MCF 10A (cell line): ENCODE results near the gene SCYGR1. TPM values are rescaled to one million over a fixed set of nuclear protein-coding genes. Genes with fewer than 3 reads are reported as not detected.

Experiments used
- BruUV-seq: library from RNA; stranded (reverse); fragments of 400-500 nt; replicated peaks from 2 replicates; lab custom pipeline; 2021; lab: Mats Ljungman, UMichigan
- CTCF ChIA-PET: fragments of 300-600 bp; sonication (Branson Sonifier 250); formaldehyde crosslinking; extraction: SDS; loops from one replicate; lab custom pipeline; 2021; ENCODE audit warnings: antibody characterized with exemption, inconsistent platforms; lab: Yijun Ruan, JAX
- POLR2A ChIA-PET: fragments of 300-600, 350-650 bp; sonication (Branson Sonifier 250); formaldehyde crosslinking; extraction: SDS; loops from one replicate; lab custom pipeline; 2020; ENCODE audit warnings: antibody characterized with exemption, inconsistent platforms; lab: Yijun Ruan, JAX
- DNase-seq: peaks from one replicate; pipeline ENCODE4 v3.0.0-alpha.2; 2018; ENCODE audit not compliant: unreplicated experiment
- H3K27ac Mint-ChIP-seq: one replicate; pipeline ENCODE4 v1.8.0; 2022; ENCODE audit warnings: mild to moderate bottlenecking, low read depth, mixed read lengths; ENCODE audit not compliant: unreplicated experiment
- H3K27me3 Mint-ChIP-seq: one replicate; pipeline ENCODE4 v1.8.0; 2022; ENCODE audit warnings: mixed read lengths; ENCODE audit not compliant: insufficient read depth, unreplicated experiment
- H3K36me3 Mint-ChIP-seq: one replicate; pipeline ENCODE4 v1.8.0; 2022; ENCODE audit warnings: mild to moderate bottlenecking, moderate library complexity, mixed read lengths; ENCODE audit not compliant: insufficient read depth, unreplicated experiment
- H3K4me1 Mint-ChIP-seq: one replicate; pipeline ENCODE4 v1.8.0; 2022; ENCODE audit warnings: mixed read lengths; ENCODE audit not compliant: insufficient read depth, unreplicated experiment
- H3K4me3 Mint-ChIP-seq: one replicate; pipeline ENCODE4 v1.8.0; 2022; ENCODE audit warnings: mild to moderate bottlenecking, moderate library complexity, mixed read lengths; ENCODE audit not compliant: unreplicated experiment
- H3K9me3 Mint-ChIP-seq: one replicate; pipeline ENCODE4 v1.8.0; 2022; ENCODE audit warnings: mixed read lengths; ENCODE audit not compliant: unreplicated experiment
- intact Hi-C: fragments of 100-400 bp; cut with micrococcal nuclease; formaldehyde crosslinking; loops from 2 replicates; pipeline ENCODE4 v1.14.1; 2022
- total RNA-seq: library from RNA; stranded (reverse); gene quantifications from 2 replicates; pipeline ENCODE4 v1.2.3, GENCODE V29; 2022
- TF ChIP-seq, protein P1 (sequence below): fragments of 200-600 bp; IDR thresholded peaks from one replicate; pipeline ENCODE4 v1.8.0; 2022; ENCODE audit warnings: antibody characterized with exemption, mild to moderate bottlenecking; ENCODE audit not compliant: unreplicated experiment

SCYGR1 gene
- total RNA-seq, 1 experiment from 2014 or later: not detected

- BruUV-seq: no TSS peak
- intact Hi-C loops: no loop called here
- H3K36me3 Mint-ChIP-seq: peaks cover 61% of the 10 kb centered on the region
- DNase-seq: no peak
- no peak overlapping the region for H3K27ac Mint-ChIP-seq
- no peaks in the 10 kb centered on the region for H3K4me1 Mint-ChIP-seq
- ChIA-PET CTCF (no interaction called here), POLR2A (no interaction called here)
- TF ChIP-seq, protein P1, sequence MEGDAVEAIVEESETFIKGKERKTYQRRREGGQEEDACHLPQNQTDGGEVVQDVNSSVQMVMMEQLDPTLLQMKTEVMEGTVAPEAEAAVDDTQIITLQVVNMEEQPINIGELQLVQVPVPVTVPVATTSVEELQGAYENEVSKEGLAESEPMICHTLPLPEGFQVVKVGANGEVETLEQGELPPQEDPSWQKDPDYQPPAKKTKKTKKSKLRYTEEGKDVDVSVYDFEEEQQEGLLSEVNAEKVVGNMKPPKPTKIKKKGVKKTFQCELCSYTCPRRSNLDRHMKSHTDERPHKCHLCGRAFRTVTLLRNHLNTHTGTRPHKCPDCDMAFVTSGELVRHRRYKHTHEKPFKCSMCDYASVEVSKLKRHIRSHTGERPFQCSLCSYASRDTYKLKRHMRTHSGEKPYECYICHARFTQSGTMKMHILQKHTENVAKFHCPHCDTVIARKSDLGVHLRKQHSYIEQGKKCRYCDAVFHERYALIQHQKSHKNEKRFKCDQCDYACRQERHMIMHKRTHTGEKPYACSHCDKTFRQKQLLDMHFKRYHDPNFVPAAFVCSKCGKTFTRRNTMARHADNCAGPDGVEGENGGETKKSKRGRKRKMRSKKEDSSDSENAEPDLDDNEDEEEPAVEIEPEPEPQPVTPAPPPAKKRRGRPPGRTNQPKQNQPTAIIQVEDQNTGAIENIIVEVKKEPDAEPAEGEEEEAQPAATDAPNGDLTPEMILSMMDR: no peak
- H3K9me3 Mint-ChIP-seq: no peaks in the 10 kb centered on the region
- no peak overlapping the region for H3K4me3 Mint-ChIP-seq
- no peaks in the 10 kb centered on the region for H3K27me3 Mint-ChIP-seq
These were observed 43.5 kb downstream of the SCYGR1 start for GRCh38 chr2:227344231-227344630.

- no peak overlapping the region for H3K27ac Mint-ChIP-seq
- no peak overlapping the region for H3K4me3 Mint-ChIP-seq
- CTCF ChIA-PET: interaction anchor here (0.5 kb wide), 1 partner anchor 20 kb away, joined by 3 read pairs; no protein-coding TSS in a partner anchor
- no TSS peak for BruUV-seq
- H3K36me3 Mint-ChIP-seq: peaks cover 60% of the 10 kb centered on the region
- TF ChIP-seq, protein P1: no peak
- POLR2A ChIA-PET: interaction anchor here (0.7 to 1.0 kb wide), 2 partner anchors 10 to 18 kb away, joined by 3 read pairs; no protein-coding TSS in a partner anchor
- intact Hi-C loops: no loop called here
- no peaks in the 10 kb centered on the region for H3K27me3 Mint-ChIP-seq
- H3K9me3 Mint-ChIP-seq: no peaks in the 10 kb centered on the region
- DNase-seq: no peak
- no peaks in the 10 kb centered on the region for H3K4me1 Mint-ChIP-seq
These were observed 46.2 kb downstream of the SCYGR1 start for GRCh38 chr2:227341553-227341952.

- POLR2A ChIA-PET: interaction anchor here (1.3 to 1.4 kb wide), 2 partner anchors 9 to 16 kb away, joined by 3 read pairs; no protein-coding TSS in a partner anchor
These were observed 47.6 kb downstream of the SCYGR1 start for GRCh38 chr2:227340106-227340505.

GRCh38 chr2:227339098-227339599 is 48.6 kb downstream of the SCYGR1 start:
- Mint-ChIP-seq H3K4me3 (no peak overlapping the region), H3K27ac (no peak overlapping the region), H3K4me1 (no peaks in the 10 kb centered on the region), H3K9me3 (no peaks in the 10 kb centered on the region), H3K27me3 (no peaks in the 10 kb centered on the region), H3K36me3 (peaks cover 81% of the 10 kb centered on the region)
- no peak for DNase-seq
- TF ChIP-seq, protein P1: no peak
- BruUV-seq: no TSS peak
- intact Hi-C loops: no loop called here
- CTCF ChIA-PET: no interaction called here
- POLR2A ChIA-PET: interaction anchor here (0.6 to 1.4 kb wide), 4 partner anchors 8 to 373 kb away, joined by 3 to 4 read pairs (median 3); no protein-coding TSS in a partner anchor

More at GRCh38 chr2:227340106-227340505, 47.6 kb downstream of the SCYGR1 start:
- Mint-ChIP-seq H3K9me3 (no peaks in the 10 kb centered on the region), H3K27ac (no peak overlapping the region), H3K27me3 (no peaks in the 10 kb centered on the region), H3K4me1 (no peaks in the 10 kb centered on the region), H3K4me3 (no peak overlapping the region), H3K36me3 (peaks cover 73% of the 10 kb centered on the region)
- CTCF ChIA-PET: interaction anchor here (0.7 kb wide), 2 partner anchors 8 to 69 kb away, joined by 3 read pairs; no protein-coding TSS in a partner anchor
- intact Hi-C loops: no loop called here
- DNase-seq: no peak
- TF ChIP-seq, protein P1: no peak
- no TSS peak for BruUV-seq

Other genes starting within 250 kb of the SCYGR1 start
- 0.25 and 0.30 TPM in 2 replicates for gene COL4A4, start 223.7 kb downstream of the SCYGR1 start, total RNA-seq
- 0.12 and 0.49 TPM in 2 replicates for gene COL4A3, start 223.3 kb downstream of the SCYGR1 start, total RNA-seq
- 81.2 and 90.2 TPM in 2 replicates for gene MFF, start 62.7 kb downstream of the SCYGR1 start, total RNA-seq
- gene TM4SF20, start 8.6 kb downstream of the SCYGR1 start, total RNA-seq: not detected in 2 replicates
- gene AGFG1, start 84.2 kb upstream of the SCYGR1 start, total RNA-seq: 74.2 and 86.1 TPM in 2 replicates
- not detected in 2 replicates for gene SCYGR2, start 210.9 kb upstream of the SCYGR1 start, total RNA-seq
- not detected in 2 replicates for gene SCYGR3, start 226.9 kb upstream of the SCYGR1 start, total RNA-seq
- not detected in 2 replicates for gene SCYGR4, start 229.5 kb upstream of the SCYGR1 start, total RNA-seq